H4 (cell line): ENCODE measurements around the gene CCDC182. TPM values are rescaled to one million over a fixed set of nuclear protein-coding genes. Genes with fewer than 3 reads are reported as not detected.
A peak's percentile ranks its signal among the peaks of the same experiment; 100 is the strongest.

ENCODE experiments used
- DNase-seq: peaks from one replicate; pipeline ENCODE4 v3.0.0-alpha.2; 2015; ENCODE audit warnings: low spot score
- total RNA-seq: library from RNA; depleted of rRNA; stranded (reverse); fragments of >200 nt; shearing (Covaris generic); gene quantifications from 2 replicates; pipeline ENCODE4 v1.2.3, GENCODE V29; 2014

The CCDC182 gene
- total RNA-seq, 1 experiment from 2014 or later, result not detected

DNA sequence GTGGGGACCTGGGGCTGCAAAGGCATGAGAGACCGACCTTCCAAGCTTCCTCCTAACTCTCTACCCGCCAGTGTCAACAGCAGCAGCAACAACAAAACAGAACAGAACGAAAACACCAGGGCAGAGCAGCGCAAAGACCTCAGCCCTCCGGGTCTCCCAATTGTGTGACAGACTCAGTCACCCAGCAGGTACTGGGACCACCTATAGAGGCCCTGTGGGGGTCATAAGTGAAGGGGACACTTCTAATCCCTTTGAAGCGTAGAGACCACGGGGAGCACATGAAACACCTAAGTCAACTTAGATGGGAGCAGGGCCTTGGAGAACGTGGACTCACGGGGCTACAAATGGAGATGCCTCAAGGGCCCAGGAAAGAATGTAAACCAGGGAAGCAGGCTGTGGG is 12.6 kb upstream of the CCDC182 start:
- no peak for DNase-seq

DNA sequence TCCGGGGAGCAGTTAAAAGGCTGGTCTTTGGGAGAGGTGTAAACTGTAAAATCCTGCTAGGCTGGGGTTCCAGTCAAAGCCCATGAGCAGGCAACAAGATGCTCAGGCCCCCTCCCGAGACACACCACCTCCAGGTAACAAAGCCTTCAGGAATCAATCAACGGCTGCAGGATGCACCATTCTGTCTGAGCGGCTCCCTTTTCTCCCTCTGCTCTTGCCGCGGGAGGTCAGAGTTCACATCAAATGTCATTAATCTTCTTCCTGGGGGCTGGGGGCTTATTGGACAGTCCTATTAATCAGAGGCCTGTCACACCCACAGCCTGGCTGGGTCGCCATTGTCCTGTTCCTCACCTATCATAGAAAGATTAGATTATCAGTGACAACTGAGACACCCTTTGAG is 11.9 kb upstream of the CCDC182 start:
- DNase-seq, result no peak

GRCh38 chr17:57755480-57756070 is 10.5 kb upstream of the CCDC182 start:
- DNase-seq, result no peak

DNA sequence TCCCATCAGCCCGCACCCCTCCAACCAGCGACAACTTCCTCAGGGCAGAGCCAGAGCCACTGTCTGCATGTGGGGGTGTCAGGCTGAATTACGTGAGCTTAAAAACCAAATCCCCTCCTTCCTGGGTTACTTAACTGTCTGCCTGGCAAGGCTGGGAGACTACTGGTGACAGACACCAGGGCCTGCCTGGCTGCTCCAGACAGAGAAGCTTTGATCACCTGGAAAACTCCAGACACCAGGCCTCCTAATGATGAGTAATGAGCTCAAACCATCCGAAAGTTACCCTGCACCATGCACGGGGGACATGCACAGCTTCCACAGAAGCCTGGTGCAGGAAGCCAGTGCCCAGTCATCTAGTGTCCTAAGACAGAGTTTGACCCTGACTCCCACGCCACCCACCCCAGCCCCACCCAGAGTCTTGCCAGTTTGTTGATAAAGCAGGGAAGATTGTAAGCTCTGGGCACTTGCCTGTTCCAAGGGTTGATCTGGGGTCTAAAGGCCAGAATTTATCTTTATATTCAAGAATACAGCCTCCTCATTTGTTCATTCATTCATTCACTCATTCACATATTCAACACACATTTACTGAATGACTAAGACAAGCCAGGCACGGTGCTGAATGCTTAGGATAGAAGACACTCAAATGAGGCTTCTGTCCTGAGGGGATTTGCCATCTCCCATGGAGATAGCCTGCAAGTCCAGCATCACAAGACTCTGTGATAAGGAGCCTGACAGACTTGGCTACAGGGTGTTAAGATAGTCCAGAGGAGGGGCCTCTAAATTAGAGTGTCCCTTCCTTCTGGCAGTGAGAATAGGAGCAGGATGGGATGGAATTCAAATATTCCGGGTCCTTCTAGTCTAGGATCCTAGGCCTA is 7.2 kb upstream of the CCDC182 start:
- DNase-seq, result no peak

DNA sequence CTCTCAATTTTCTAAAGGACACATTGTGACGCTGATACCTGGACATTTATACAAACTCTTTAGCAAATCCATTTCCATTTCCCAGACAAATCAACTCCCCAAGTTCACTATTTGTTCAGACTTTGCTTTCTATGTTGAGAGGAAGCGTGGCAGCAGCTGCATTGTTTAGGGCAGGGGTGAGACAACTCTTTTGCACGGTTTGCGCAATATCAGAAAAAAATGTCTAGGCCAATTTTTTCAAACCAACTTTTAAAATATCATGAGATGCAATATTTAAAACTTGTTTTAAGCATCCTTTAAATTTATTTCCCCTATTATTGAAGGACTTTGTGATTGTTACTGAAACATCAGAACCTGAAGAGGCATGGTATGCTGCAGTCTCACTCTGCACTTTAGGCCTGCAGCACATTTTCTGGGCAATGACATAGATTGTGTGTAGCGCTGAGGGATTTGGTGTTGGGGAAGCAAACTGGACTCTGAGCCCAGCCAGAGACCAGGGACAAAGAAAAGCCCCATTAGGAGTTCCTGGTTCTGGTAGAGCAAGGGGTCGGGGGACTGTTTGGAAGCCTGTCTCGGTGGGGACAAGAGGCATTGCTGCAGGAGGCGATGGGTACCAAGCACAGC is 6.4 kb upstream of the CCDC182 start:
- no peak for DNase-seq

- DNase-seq, result no peak
Measured at GRCh38 chr17:57750895-57751294, 5.8 kb upstream of the CCDC182 start.

- DNase-seq, result no peak
Measured at GRCh38 chr17:57750109-57750871, 5.2 kb upstream of the CCDC182 start.

DNA sequence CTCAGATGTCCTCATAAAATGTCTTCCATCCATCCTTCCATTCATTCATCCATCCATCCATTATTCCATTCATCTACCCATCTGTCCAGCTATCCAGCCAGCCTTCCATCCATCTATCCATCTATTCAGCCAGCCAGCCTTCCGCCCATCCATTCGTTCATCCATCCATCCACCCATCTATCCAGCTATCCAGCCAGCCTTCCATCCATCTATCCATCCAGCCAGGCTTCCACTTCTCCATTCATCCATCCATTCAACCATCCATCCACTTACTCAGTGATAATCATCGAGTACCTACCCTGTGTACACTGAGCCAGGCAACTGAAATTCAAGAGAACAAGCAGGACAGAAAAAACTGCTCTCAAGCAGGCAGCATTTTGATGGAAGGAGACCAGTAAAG is 4.6 kb upstream of the CCDC182 start:
- no peak for DNase-seq

DNA sequence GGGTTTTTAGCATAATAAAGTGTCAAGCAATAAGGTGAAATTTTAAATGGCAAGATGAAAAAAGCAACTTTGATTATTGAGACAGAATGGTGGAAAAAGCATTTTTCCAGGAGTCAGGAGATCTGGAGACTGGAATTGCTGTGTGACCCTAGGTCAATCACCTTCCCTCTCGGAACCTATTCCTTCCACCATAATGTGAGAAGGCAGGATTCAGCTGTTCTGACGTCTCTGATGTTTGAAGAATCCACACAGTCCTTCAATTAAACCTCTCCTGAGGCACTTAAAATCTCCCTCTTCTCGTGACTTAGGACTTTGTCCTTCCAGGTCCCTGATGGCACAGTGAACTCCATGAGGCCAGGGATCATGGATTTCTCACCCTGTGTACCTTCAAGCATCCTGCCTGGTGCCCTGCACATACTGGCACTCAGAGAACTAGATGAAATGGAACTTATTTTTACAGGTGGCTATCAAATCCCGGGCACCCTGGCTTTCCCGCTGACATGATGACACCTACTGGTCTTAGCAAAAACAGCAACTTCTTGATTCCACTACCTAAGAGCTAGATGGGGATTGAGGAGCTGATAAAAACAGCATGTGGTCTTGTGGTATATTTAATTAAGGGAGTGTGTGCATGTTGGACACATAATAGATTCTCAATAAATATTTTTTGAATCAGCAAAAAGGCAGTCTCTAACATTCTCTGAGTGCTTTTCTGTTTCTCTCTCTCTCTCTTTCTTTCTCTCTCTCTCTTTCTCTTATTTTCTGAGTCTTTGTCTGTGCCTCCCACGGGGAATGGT is 2.3 kb upstream of the CCDC182 start:
- DNase-seq, result peak; percentile 74

- DNase-seq, result no peak
Measured at GRCh38 chr17:57746221-57746620, 1.1 kb upstream of the CCDC182 start.

GRCh38 chr17:57744195-57745170 is 616 bp downstream of the CCDC182 start:
- no peak for DNase-seq

DNA sequence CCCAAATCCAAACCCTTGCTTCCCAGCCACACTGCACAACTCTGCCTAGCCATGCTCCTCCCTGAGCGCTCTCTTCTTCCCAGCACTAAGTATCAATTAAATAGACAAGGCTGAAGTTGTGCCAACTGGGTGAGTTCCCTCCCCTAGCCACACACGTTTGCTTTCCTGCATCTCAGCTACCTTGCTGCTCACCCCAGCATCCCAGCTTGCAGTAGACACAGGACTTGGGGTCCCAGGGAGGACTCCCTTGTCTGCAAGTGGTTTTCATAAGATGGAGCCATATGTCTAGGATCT is 4.9 kb downstream of the CCDC182 start:
- DNase-seq, result no peak

- peak; percentile 57 for DNase-seq
Measured at GRCh38 chr17:57739402-57740234, 5.5 kb downstream of the CCDC182 start.

DNA sequence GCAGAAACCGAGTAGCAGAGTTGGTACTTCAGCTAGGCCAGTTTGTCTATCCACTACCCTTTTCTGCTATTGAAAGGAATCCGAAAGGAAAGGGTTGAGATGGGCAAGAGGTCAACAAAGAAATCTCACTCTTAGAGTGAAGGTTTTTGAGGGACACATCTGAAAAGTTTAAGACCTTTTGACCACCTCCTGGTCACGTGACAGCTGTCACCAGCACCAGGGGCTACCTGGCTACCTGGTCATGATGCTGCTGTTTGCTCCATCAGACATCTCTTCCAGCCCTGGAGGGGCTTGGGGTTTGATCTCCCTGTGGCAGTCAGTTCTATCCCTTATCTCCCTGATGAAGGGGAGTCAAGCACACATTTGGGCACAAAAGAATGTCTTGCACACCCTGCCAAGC is 7.6 kb downstream of the CCDC182 start:
- DNase-seq, result no peak

DNA sequence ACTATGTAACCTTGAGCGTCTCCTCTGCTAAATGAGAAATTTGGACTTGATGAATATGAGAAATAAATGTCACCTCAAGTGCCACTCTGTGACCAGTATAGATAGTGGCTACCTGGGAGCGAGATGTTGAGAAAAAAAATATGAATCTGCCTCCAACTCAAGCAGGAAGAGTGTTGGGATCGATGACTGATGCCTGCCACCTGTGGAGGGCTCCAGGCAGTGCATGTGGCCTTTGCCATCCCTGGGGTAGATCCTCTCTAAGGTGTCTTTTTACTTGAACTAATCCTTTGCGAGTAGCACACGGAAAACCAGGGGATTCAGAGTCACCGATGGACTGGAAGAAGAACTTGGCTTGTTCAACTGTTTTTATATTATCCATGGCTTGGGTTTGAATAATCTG is 9.4 kb downstream of the CCDC182 start:
- no peak for DNase-seq

DNA sequence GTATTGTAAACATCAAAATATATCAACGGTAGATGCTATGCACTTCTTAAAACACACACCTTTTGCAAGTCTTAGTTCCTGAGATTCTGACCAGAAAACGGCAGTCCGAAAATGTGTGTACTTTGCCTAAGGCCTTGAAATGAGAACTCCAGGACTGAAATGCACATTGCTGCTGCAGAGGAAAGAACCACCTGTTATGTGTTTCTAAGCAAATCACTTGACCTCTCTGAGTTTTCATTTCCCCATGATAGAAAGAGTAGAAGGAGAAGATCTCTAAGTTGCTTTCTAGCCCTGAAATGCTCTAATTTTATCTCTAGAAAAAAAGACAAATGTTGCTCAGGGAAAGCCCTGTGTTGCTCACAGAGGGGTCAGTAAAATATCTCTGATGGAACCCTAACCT is 9.9 kb downstream of the CCDC182 start:
- no peak for DNase-seq

- DNase-seq, result no peak
Measured at GRCh38 chr17:57733085-57733484, 12.0 kb downstream of the CCDC182 start.

GRCh38 chr17:57732062-57732461 is 13.0 kb downstream of the CCDC182 start:
- DNase-seq, result no peak

DNA sequence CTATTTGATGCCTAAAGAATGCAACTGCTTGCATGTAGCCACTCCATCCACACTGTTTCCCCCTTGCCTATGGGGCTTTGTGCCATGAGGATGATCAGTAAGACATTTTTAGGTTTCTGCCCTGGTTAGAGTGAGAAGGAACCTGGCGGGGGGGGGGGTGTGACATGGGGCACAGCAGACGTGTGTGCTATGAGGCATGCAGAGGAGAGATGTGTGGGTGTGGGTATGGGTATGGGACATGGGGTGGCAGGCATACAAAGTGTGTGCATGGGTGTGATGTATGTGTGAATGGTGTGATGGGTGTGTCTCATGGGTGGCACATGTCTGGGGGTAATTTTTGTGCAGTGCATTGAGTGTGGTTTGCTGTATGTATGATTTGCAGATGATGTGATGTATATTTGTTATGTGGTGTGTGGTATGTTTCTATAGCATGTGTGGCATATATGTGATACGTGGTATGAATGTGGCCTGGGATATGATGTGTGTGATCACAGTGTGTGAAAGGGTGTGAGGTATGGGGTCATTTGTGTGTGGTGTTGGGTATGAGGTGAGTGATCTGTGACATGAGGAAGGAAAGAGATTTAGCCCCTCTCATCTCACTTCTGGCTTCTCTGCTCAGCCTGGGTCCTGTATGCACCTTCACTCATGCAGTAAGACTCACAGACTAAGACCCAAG is 14.9 kb downstream of the CCDC182 start:
- no peak for DNase-seq
